ENCODE measurements around the gene XIRP1.

The XIRP1 gene

DNA sequence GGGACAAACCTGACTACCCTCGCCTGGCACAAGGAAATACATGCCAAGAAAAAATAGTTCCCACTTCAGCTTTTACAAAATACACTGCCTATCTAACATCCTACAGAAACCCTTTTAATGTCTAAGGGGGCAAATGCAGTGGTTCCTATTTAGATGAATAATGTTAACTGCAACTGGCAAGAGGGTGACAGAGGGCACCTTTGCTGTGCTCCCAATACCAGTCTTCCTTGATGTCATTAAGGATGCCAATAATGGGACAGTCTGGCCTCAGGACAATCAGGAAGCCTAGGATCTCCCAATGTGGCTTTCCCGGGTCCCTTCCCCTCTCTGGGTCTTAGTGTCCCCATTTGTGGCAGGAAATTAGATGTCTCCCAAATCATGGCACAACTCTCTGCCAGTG is 53.0 kb downstream of the XIRP1 start:
- H3K9me2 ChIP-seq (replicated peaks; ENCODE audit: control insufficient read depth, low read length) = no peaks in the 10 kb centered on the region
- H3K36me3 ChIP-seq (ENCODE audit: control insufficient read depth, low read length) = peaks cover 49% of the 10 kb centered on the region
- no peaks in the 10 kb centered on the region for H3K27me3 ChIP-seq (ENCODE audit: control insufficient read depth, low read length)
- H3K9me3 ChIP-seq (ENCODE audit: control insufficient read depth, insufficient read depth, low read length) = no peaks in the 10 kb centered on the region
- H3K4me3 ChIP-seq (ENCODE audit: low read length) = no peak overlapping the region
- no peaks in the 10 kb centered on the region; the same call in 1 of the 2 replicates for H4K20me1 ChIP-seq (ENCODE audit: control insufficient read depth, insufficient read depth, low read depth, low read length)
- peaks cover 16% of the 10 kb centered on the region for H3K79me2 ChIP-seq (ENCODE audit: control insufficient read depth, low read length)
- H3K27ac ChIP-seq (ENCODE audit: low read depth, low read length) = no peak overlapping the region
- peaks cover 17% of the 10 kb centered on the region for H3K4me1 ChIP-seq (ENCODE audit: control insufficient read depth, low read length)
- TF ChIP-seq CTCF (IDR thresholded peaks at IDR 0.05; ENCODE audit: low read depth, low read length, poor library complexity, severe bottlenecking) (no peak), EZH2phosphoT487 (IDR thresholded peaks at IDR 0.05; ENCODE audit: borderline replicate concordance, low read length) (no peak)
- no peaks in the 10 kb centered on the region; the same call in 1 of the 2 replicates for H3F3A ChIP-seq (ENCODE audit: control insufficient read depth, insufficient read depth)
- H3K4me2 ChIP-seq (ENCODE audit: low read length) = no peak overlapping the region

DNA sequence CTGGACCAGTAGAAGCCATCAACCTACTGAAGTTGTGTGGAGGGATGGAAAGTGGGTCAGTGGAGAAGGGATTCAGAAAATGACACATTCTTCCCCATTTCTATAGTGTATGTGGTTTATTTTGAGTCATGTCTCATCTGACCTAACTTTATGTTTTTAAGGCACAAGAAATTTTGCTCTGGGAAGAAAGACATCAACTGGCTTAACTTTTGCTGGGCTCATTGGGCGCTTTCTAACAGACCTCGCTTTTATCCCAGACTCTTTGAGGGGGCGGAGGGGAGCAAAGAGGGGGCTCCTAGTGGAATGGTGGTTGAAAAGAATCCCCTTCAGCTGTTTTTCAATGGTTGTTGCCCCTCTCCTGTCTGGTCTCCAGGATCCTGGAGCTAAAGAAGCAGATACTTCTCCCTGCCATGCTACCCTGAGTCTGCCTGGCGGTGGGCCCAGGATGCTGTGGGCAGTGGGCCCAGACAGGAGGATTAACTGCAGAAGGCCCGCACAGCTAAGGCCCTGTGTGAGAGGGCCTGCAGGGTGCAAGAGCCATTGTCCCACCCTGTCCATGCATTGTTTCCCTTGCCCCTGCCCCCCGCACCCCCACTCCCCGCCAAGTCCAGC is 53.5 kb downstream of the XIRP1 start:
- no peaks in the 10 kb centered on the region for H3K9me2 ChIP-seq (replicated peaks; ENCODE audit: control insufficient read depth, low read length)
- H3K4me1 ChIP-seq (ENCODE audit: control insufficient read depth, low read length) = peaks cover 17% of the 10 kb centered on the region
- H3K9me3 ChIP-seq (ENCODE audit: control insufficient read depth, insufficient read depth, low read length) = no peaks in the 10 kb centered on the region
- no peaks in the 10 kb centered on the region for H3K27me3 ChIP-seq (ENCODE audit: control insufficient read depth, low read length)
- H3K36me3 ChIP-seq (ENCODE audit: control insufficient read depth, low read length) = peaks cover 44% of the 10 kb centered on the region
- no peak overlapping the region for H3K27ac ChIP-seq (ENCODE audit: low read depth, low read length)
- H4K20me1 ChIP-seq (ENCODE audit: control insufficient read depth, insufficient read depth, low read depth, low read length) = no peaks in the 10 kb centered on the region; the same call in 1 of the 2 replicates
- H3K4me2 ChIP-seq (ENCODE audit: low read length) = no peak overlapping the region
- peaks cover 16% of the 10 kb centered on the region for H3K79me2 ChIP-seq (ENCODE audit: control insufficient read depth, low read length)
- H3F3A ChIP-seq (ENCODE audit: control insufficient read depth, insufficient read depth) = no peaks in the 10 kb centered on the region; the same call in 1 of the 2 replicates
- H3K4me3 ChIP-seq (ENCODE audit: low read length) = no peak overlapping the region
- TF ChIP-seq CTCF (IDR thresholded peaks at IDR 0.05; ENCODE audit: low read depth, low read length, poor library complexity, severe bottlenecking) (no peak), EZH2phosphoT487 (IDR thresholded peaks at IDR 0.05; ENCODE audit: borderline replicate concordance, low read length) (no peak)

GRCh38 chr3:39137991-39138803 is 54.2 kb downstream of the XIRP1 start:
- no peaks in the 10 kb centered on the region for H3K9me3 ChIP-seq (ENCODE audit: control insufficient read depth, insufficient read depth, low read length)
- H3K4me2 ChIP-seq (ENCODE audit: low read length) = no peak overlapping the region
- no peaks in the 10 kb centered on the region; the same call in 1 of the 2 replicates for H3F3A ChIP-seq (ENCODE audit: control insufficient read depth, insufficient read depth)
- H3K79me2 ChIP-seq (ENCODE audit: control insufficient read depth, low read length) = peaks cover 10% of the 10 kb centered on the region
- no peak for TF ChIP-seq EZH2phosphoT487 (IDR thresholded peaks at IDR 0.05; ENCODE audit: borderline replicate concordance, low read length)
- TF ChIP-seq CTCF (IDR thresholded peaks at IDR 0.05; ENCODE audit: low read depth, low read length, poor library complexity, severe bottlenecking) = no peak
- no peak overlapping the region for H3K4me3 ChIP-seq (ENCODE audit: low read length)
- H3K9me2 ChIP-seq (replicated peaks; ENCODE audit: control insufficient read depth, low read length) = no peaks in the 10 kb centered on the region
- no peak overlapping the region for H3K27ac ChIP-seq (ENCODE audit: low read depth, low read length)
- H3K36me3 ChIP-seq (ENCODE audit: control insufficient read depth, low read length) = peaks cover 37% of the 10 kb centered on the region
- H3K4me1 ChIP-seq (ENCODE audit: control insufficient read depth, low read length) = peaks cover 17% of the 10 kb centered on the region
- no peaks in the 10 kb centered on the region for H4K20me1 ChIP-seq (ENCODE audit: control insufficient read depth, insufficient read depth, low read depth, low read length)
- no peaks in the 10 kb centered on the region for H3K27me3 ChIP-seq (ENCODE audit: control insufficient read depth, low read length)

All from DOHH2 (cell line).